Measurements from ENCODE around the gene ACVR2A.

Gene ACVR2A

DNA sequence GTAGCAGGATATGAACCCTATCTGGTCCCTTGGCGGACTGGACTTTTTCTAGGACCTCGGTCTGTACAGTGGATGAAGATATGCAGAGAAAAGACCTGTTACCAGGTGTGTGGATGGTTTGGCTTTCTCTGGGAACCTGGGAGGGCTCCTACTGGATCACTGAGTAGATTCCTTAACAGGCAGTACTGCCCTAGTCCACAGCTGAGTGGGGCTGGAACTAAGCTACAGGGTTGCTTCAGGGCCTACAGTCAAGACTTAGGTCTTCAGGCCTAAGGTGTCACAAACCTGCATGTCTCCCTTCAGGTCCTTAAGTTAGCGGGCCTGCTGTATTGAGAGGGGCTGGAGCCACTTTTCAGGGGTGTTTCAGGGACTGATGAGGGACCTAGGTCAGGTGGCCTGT is 132.8 kb downstream of the ACVR2A start:
- H3K27me3 ChIP-seq (replicated peaks; ENCODE audit: control insufficient read depth, insufficient read depth, low read length) = no peaks in the 10 kb centered on the region
- no peak overlapping the region for H3K4me3 ChIP-seq (replicated peaks; ENCODE audit: low read depth, low read length)
- H3K36me3 ChIP-seq (ENCODE audit: control insufficient read depth, insufficient read depth, low read length) = no peaks in the 10 kb centered on the region
- TF ChIP-seq CTCF (IDR thresholded peaks at IDR 0.05; ENCODE audit: insufficient read depth, low read length, poor library complexity, severe bottlenecking) = no peak
- DNase-seq (ENCODE audit: extremely low read depth, insufficient read length) = no peak
